HG02623 (cell line): ENCODE data around the gene CHD6.

Experiments
- ATAC-seq: cut with Tn5 transposase; IDR thresholded peaks from one replicate; pipeline ENCODE4 v1.9.1; 2021; ENCODE audit warnings: moderate library complexity; ENCODE audit not compliant: unreplicated experiment

The CHD6 gene

DNA sequence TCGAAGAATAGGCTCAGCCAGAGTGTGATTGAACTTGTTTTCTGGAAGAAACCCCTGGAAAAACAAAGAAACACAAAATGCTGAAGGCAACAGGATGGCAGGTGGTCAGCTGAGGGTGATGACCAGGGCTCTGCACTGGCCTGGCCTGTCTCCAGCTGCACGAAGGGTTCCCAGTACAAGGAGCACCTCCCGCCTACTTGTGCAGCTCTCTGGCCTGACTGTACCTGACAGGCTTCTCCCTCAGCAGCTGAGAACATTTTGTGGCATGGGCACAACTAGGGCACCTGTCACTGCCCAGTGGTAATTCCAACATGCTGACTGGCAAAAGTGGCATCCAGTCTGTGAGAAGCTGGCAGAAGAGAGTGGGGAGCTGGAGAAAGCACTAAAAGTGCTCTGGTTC is 212.7 kb downstream of the CHD6 start:
- ATAC-seq, result no peak

DNA sequence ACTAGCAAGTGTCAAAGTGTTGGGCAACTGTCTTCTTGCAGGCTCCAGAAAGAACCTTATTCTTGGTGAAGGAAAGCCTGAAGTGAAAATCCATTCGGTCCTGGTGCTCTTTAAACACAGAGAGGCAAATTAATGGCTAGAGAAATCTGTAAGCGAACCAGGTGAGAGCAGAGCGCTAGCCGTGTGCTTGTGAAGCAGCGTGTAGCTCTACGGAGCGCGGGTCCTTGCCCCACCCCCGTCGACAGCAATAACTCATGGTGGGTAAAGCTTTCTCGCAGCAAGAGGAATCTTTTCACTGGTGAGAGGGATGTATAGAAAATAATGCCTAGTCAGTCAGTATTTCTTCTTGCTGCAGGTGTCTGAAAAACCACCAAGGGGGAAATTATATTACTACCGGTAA is 214.6 kb downstream of the CHD6 start:
- ATAC-seq, result no peak

- no peak for ATAC-seq
Observed at GRCh38 chr20:41398408-41398807, 219.8 kb downstream of the CHD6 start.

GRCh38 chr20:41395667-41396664 is 222.2 kb downstream of the CHD6 start:
- no peak for ATAC-seq

DNA sequence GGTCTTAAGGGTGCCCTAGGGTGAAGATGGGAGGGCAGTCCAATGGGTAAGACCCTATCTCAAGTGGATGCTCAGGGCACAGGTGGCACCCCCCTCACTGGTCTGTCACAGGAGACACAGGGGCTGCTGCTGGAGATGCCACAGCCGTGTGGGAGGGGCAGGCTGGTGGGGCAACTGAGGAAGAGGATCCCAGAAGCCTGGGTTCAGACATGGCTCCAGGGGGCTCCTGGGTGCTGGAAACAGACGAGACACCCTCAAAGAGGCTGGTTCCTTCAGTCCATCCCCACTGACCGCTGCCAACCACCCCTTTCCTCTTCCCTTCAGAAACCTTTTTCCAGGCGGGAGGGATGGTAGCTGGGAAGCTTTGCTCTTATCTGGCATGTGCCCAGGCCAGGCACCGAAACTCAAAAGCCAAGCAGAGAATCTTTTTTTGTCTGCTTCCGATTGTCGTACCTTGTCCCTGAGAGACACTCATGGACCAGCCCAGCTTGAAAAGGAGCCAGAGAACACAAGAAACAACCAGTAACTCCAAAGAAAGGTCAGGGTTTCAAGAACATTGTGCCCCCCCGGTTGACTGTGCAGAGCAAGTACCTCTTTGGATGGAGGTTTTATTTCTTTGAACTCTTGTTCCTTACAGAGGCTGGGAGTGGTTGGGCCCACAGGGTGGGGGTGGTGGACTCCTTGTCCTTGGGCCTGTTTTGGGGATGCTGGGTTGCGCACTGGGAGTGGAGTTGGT is 223.1 kb downstream of the CHD6 start:
- ATAC-seq, result no peak

DNA sequence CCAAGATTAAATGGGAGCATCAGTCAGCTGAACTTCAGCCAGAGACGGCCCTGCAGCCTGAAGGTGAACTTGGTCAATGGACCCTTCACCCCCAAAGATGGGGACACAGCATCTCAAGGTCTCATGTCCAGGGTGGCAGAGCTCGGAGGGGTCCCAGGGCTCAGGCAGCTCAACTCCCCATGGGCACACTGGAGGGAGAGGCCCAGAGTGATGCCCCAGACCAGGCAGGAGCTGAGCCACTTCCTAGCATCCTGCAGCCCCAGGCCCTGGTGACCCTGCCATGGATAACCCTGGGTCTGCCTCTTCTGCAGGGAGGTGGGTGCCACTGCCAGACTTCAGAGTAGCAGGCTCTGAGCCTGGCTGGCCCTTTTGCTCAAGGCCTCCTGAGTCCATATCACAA is 224.1 kb downstream of the CHD6 start:
- ATAC-seq, result no peak

DNA sequence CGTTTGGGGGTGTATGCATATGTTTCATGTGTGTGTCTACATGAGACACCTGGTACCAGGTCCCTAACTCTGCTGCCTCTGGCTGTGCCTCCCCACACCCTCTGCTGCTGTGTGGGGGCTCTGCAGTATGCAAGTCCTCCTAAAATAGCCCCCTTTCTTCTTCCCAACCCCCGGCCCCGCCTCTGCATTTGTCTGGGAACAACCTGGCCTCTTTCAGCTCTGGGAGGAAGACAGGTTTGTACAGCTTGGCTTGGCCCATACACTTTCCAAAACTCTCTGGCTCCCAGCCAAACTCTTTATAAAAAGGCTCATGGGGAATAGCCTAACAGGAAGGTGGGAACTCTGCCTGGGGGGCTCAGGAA is 224.5 kb downstream of the CHD6 start:
- ATAC-seq, result no peak

DNA sequence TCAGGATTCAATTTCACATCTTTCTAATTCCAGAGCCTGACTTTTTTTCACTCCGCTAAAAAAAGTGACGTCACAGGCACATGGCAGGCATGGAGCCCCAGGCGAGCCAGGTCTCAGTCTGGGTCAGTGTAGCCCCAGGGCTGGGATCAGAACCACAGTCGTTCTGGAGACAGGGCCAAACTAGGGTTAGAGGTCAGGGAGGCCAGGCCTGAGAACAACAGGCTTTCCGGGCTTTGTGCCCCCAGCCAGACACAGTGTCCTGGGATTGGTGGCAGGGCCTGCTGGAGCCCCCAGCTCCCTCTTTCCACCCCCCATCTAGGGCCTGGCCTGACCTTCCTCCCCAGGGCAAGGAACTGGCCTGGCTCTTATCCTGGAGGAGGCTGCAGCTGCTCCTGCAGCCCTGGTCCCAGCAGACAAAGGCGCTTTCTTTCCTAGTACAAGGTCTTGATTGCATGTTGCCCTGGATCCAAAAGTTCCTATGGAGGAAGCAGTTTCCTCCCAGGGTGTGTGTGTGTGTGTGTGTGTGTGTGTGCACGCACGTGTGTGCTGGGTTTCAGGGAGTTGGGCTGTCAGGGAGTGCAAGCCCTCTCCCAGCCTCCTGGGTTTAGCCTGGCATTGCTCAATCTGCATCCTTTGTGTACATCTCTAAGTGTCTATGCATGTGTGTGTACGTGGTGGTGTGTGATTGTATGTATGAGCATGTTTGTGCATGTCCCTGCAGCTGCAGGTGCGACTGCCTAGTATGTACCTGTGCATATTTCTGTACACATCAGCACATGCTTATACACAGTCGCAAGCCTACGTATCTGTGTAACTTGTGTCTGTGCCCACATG is 225.1 kb downstream of the CHD6 start:
- ATAC-seq, result no peak

DNA sequence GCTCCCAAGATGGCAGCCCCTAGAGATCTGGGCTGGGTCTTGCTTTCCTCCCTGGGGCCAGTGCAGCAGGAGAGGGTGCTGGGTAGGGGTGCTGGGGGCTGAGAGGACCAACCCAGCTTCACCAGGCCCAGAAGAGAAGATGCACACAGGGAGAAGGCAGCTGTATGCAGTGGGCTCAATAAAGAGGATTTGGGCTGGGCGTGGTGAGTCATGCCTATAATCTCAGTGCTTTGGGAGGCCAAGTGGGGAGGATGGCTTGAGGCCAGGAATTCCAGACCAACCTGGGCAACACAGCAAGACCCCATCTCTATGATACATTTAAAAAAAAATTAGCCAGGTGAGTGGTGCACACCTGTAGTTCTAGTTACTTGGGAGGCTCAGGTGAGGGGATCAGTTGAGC is 225.9 kb downstream of the CHD6 start:
- no peak for ATAC-seq

GRCh38 chr20:41391587-41392001 is 226.6 kb downstream of the CHD6 start:
- ATAC-seq, result no peak

DNA sequence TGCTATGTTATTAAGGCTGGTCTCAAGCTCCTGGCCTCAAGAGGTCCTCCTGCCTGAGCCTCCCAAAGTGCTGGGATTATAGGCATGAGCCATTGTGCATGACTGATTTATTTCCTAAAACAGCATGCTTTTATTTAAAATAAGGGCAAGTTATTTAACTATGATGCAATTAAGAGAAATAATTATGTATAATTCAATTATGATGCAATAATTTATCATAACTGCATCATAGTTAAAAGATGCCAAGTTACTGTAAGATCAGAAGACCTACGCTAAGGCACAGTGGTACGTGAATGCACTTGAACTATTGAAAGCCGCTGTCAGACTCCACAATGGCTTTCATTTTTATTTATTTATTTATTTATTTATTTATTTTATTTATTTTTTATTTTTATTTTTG is 227.3 kb downstream of the CHD6 start:
- no peak for ATAC-seq

DNA sequence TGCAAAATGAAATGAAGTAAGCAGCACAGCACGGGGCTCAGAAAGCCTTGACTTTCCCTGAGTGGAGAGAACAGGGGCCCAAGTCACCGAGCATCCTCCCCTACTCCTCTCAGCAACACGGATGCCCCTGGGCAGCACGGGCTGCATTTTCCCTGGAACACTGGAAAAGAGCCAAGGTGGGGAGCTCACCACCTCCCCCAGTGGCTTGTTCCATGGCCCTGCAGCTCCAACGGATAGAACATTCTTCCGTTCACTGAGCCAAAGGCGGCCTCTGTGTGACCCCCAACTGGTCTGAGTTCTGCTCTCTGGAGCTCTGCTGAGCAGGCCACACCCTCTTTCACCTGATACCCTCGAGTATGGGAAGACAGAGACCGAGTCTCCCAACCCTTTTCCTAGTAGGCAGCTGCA is 230.7 kb downstream of the CHD6 start:
- no peak for ATAC-seq

- no peak for ATAC-seq
Observed at GRCh38 chr20:41386502-41387427, 231.4 kb downstream of the CHD6 start.

DNA sequence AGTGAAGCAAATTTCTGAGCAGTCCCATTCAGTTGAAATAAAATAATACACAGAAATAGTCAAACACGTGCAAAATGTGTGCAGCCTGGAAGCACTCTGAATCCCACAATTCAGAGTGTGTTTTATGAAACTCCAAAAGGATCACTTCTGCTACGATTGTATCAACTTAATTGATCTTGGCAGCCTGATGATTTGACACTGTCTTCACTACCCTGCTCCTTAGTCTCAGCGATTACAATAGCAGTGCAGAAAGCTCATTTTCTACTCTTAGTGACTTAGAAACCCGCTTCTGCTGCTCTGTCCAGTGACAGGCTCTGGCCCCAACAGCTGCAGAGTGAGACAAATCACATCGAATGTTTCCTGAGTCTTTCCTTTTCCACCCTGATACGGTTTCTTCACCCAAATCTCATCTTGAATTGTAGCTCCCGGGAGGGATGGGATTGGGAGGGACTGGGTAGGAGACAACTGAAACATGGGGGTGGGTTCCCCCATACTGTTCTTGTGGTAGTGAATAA is 235.3 kb downstream of the CHD6 start:
- ATAC-seq, result no peak

DNA sequence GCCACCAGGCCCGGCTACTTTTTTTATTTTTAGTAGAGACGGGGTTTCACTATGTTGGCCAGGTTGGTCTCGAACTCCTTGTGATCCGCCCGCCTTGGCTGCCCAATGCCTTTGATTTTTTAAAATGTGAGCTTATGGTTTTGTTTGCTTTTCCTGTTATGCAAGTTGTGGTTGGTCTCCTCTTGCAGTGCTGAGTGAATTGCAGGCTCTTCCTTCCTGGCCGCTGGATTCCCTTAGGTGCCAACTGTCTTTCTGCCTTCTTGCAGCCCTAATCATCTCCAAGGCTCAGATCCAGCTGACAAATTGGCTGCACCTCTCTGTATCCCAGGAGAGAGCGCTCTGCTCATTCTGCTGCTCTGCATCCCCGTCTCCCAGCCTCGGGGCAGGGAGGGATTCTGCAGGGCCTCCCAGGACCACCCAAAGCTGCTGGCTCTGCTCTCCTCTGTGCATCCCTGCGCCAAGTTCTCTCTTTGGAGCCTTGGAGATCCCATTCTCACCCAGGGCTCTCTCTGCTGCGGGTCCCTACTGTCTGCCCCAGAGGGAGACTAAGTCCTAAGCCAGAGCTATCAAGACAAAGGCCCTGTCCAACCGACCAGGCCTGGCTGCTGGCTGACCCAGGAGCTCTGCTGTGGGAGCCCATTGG is 237.5 kb downstream of the CHD6 start:
- ATAC-seq, result no peak

DNA sequence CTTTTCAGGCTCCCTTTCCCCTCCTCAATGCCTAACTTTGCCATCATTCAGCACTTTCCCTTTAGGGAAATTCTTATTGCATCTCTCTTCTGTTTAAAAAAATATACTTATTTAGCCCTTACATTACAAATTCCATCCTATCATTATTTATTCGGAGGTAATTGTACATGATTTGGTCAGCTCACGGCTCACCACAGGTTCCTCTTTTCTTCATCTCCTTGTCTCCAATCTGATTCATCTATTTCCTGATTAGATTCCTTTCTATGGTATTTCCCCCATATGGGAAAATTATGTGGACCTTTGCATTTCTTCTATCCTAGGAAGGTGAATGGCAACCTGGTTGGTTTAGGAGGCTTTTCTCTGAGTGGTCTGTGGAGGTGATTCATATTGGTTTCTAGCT is 238.6 kb downstream of the CHD6 start:
- no peak for ATAC-seq

DNA sequence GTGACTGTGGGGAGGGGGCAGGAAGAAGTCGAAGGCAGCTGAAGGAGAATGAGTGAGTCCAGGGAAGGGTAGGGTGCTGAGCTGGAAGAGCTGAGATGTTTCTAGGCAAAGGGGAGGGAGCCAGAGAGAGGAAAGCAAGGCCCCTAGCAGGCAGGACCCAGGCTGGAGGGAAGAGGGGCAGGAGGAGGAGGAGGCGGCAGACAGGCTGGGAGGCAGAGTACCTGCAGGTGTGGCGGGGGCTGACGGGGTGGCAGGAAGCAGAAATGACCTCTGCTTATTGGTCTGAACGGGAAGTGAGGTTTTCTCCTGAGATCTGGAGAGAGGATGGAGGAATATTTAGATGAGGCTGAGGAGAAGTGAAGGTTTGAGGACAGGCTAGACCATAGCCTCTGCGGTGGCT is 240.9 kb downstream of the CHD6 start:
- ATAC-seq, result no peak

- ATAC-seq, result no peak
Observed at GRCh38 chr20:41376349-41376748, 241.8 kb downstream of the CHD6 start.

DNA sequence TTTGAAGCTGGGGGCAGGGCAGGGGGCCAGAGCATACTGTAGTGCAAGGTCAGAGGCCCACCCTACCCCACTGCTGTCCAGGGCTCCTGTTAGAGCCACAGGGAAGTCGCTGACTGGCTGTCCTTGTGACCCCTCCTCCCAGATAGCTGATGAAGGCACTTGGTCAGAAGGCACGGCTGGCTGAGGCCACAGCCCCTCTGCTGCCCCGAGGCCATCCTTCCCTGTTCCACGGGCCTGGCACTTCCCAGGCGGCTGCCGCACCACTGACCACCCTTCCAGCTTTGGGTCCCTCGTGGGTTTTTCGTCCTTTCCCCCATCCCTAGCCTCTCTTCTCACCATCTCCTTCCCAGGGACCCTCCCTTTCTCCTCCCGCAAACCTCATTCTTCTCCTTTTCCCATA is 242.3 kb downstream of the CHD6 start:
- no peak for ATAC-seq
